GM19468 (cell line): ENCODE measurements around the gene TMCO4.

ENCODE experiments used
- ATAC-seq: cut with Tn5 transposase; IDR thresholded peaks from one replicate; pipeline ENCODE4 v1.9.1; 2021; ENCODE audit warnings: mild to moderate bottlenecking, moderate library complexity, moderate number of reproducible peaks; ENCODE audit not compliant: unreplicated experiment; ENCODE audit errors: extremely low read depth

The TMCO4 gene

DNA sequence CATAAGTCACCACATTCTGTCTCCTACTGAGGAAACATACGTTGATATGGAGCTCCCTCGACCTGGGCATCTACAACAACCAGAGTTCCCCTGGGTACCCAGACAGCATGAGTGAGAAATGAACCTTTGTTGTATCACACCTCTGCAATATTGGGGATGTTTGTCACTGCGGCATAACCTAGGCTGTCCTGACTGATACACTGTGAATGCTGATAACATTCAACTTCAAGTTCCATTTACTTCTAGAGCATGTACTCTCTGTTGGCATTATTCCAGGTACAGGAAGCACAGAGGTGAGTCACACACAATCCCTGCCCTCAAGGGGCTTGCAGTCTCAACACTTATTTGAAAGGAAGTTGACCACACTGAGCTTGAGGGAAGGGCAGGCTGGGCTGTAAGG lies 69.5 kb downstream of the TMCO4 start:
- no peak for ATAC-seq

DNA sequence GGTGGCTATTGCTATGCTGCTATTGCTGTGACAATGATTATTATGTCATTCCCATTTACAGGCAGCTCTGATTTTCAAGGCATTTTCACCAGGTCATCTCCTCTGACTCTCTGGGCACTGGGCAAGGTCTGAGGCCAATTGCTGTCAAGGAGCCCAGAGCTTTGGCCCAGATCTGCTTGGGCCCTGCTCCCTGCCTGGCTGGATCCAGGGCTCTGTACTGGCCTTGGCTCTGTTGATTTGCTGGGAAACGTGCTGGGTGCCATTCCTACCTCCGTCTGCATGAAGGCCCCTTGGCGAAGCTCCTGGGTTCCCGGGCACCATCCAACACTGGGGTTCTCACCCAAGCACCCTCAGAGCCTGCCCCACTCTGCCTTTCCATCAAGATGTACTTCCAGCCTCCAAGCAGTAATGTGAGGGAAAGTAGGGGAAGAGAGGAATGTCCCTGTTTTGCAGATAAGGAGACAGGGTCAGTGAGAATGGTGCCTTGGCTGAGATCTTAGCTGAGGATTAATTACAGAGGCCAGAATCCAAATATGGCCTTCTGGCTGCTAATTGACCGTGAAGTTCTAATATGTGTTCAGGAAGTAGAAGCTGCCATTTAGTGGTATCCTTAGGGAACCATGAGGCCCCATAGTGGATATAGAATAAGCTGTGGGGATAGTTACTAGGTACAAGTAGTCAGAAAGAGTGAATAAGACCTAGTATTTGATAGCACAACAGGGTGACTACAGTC lies 71.1 kb downstream of the TMCO4 start:
- ATAC-seq, result no peak

DNA sequence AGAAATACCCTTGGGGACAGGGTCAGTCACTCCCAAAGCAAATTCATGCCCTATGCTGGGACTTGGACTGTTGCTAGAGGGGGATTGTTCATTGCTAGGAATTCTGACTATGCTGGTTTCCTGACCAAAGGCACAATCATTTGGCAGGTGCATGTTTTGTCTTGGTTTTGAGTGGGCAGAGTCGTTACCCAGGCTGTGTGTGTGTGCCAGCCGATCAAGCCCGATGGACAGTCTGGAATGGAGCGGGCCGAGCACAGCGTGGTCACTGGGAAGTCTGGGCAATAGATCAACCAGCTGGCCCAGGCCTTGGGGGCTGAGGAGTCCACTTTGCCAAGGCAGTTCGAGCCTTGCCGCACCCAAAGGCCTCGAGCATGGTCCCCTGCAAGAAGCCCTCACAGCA lies 74.1 kb downstream of the TMCO4 start:
- no peak for ATAC-seq

DNA sequence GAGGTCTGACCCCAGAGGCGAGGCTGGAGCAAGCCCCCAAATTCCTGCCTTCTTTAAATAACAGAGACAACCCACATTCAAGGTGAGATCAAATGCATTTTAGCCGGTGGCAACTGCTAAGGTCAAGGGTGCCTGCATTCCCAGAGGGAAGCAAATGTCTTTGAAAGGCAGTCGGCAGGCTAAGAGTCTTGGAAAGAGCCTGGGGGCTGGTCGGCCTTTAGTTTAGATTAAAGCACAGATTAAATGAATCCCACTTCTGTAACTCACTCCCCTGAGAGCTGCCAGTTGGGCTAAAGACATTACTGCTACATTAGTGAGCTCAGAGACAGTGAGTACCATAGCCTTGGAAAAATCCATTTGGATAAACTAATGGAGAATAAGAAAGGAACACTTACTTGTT lies 75.8 kb downstream of the TMCO4 start:
- ATAC-seq, result no peak

DNA sequence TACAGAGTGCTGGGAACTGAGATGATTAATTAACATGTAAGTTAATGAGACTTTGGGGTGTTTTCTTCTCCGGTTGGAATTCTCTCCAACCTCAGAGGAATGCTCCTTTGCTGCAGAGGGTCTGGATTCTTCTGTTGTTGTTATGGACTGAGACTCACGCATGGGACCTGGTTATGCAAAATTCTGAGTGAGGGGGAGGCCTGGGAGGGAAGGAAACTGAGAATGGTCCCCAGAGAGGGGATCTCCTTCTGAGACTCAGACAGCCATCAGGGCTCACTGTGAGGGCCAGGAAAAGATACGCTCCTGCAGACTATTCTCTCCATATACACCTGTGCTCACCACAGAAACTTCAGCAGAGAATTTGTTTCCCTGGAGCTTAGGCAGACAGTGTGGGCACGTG lies 78.7 kb downstream of the TMCO4 start:
- no peak for ATAC-seq

DNA sequence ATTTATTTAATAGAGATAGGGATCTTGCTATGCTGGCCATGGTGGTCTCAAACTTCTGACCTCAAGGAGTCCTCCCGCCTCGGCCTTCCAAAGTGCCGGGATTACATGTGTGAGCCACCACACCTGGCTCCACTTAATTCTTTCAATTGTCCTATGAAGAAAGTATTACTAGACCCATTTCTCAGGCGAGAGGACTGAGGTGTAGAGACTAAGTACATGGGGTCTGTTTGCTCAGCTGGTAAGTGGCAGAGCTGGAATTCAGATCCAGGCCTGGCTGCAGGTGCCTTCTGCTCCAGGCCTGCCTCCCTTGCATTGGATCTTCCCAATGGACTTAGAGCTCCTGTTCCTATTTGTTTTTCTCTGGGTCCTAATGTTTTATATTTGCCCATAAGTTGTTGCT lies 79.5 kb downstream of the TMCO4 start:
- ATAC-seq, result no peak

DNA sequence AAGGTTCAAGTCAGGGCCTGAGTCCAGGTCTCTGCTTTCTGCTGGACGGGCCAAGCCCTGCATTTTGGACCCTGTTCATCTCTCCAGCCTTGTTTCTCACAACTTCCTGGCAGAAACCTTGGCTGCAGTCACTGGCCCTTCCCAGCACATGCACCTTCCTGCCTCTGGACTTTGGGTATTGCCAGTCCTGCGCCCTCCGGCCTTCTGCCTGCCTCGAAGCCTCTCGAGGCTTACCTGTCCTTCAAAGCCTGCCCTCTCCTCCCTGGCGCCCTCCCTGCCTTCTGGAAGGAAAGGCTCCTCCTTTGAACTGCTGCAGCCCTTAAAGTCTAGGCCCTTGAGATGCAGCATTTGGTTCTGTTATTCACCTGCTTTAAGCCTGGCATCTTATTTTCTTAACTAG lies 82.2 kb downstream of the TMCO4 start:
- no peak for ATAC-seq

DNA sequence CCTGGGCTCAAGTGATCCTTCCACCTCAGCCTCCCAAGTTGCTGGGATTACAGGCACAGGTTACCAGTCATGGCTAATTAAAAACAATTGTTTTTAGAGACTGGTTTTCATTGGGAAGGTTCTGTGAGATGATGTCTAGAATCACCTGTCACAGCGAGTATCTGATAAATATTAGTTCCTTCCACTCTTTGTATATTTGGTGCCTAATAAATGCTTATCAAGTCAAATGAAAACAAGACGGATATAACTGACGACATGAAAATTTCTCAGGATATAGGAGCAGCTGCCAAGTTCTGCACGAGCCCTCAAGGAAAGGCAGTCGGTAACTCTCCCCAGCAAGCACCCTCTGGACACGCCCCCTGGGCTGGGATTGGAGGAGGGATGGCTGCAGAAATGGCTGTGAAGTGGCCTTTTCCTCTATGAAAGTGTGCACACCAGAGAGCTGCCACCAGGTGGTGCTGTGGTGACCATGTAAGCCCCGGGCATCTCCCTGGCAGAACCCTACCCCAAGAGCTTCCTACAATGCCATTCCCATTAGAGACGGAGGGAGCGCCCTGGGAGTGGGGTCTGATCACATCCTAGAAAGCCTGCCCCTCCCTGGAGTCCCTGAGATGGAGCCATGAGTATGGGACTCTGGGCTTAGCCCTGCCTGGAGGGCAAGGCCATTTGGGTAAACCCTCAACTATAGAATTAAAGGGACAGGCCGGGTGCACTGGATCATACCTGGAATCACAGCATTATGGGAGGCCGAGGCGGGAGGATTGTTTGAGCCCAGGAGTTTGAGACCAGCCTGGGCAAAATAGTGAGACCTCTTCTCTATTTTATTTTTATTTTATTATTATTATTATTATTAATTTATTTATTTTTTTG lies 84.1 kb downstream of the TMCO4 start:
- ATAC-seq, result no peak

DNA sequence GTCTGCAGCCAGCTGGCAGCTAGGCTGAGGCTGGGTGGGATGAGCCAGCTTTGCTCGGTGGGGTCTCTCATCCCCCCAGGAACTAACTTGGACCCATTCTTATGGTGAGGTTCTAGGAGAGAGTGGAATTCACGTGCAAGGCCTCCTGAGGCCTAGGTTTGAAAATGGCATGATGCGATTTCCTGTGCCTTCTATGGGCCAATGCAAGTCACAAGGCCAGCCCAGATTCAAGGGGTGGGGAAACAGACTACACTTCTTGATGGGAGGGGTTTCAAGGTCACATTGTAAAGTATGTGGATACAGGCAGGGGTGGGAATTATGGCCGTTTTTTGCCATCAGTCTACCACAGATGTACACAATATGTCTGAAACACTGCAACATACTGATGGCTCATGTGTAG lies 86.8 kb downstream of the TMCO4 start:
- no peak for ATAC-seq

DNA sequence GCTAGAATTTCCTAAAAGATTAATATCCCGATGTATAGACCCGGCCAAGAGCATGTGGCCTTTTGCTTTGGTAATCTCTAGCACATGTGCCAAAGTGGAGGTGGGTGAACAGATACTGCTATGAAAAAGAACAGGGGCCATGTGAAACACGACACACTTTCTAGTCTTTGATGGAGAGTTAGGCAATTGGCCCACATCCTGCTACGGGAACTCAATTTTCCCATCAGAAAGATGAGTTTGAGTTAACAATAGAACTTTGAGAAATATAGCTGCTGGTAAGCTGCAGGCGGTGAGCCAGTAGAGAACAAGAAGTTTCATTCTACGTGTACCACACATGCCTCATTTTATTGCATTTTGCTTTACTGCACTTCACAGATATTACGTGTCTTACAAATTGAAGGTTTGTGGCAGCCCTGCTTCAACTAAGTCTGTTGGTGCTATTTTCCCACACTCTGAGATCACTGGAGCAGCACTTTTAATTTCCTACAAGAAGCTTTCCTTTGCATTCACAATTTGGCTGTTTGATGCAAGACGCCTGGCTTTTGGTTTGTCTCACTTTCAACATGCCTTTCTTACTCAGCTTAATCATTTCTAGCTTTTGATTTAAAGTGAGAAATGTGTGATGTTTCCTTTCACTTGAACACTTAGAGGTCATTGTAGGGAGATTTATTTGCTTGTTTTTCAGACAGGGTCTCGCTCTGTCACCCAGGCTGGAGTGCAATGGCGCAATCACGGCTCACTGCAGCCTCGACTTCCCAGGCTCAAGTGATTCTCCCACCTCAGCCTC lies 88.7 kb downstream of the TMCO4 start:
- no peak for ATAC-seq

DNA sequence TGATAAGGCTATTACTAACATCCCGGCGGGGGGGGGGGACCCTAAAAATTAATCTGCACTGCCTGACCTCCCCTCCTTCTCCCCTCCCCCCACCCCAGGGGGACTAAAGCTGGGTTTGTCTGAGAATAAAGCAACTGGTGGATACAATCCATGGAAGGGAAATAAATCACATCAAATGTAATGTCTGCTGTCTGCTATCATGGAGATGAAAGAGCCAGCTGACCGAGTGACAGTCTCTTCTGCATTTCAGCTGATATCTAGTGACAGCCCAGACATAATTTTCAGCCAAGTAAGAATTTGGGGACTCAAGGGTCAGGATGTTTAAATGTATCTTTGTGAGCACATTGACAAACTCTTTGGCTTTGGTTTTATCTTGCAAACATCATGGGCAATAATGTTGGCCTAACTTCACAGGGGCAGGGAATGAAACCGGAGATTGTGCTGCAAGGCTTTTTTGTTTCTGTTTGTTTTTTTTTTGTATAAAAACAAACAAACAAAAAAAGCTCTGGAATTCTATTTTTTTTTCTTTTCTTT lies 90.4 kb downstream of the TMCO4 start:
- no peak for ATAC-seq

DNA sequence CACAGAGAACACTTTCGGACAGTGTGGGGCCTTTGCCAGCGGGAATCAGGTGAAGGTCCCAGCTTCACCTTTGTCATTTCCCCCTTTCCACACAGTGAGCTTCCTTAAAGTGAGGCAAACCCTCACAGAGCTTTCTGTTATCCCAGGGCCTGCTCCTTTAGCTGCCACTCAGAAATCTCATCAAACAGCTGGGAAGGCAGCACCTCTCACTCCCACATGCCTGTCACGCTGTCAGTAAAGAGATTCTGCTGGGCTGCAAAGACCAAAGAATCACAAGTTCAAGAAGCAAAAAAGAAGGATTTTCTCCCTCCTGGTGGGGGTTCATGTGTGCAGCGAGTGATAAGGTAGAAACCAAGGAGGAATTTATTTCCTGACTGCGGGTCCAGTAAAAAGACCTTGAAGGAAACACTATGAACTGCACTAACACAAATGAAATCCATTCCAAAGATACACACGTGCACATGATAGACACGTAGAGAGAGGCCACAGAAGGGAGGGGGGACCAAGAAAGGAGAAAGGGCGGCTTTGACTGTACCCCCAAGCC lies 91.1 kb downstream of the TMCO4 start:
- ATAC-seq, result no peak

DNA sequence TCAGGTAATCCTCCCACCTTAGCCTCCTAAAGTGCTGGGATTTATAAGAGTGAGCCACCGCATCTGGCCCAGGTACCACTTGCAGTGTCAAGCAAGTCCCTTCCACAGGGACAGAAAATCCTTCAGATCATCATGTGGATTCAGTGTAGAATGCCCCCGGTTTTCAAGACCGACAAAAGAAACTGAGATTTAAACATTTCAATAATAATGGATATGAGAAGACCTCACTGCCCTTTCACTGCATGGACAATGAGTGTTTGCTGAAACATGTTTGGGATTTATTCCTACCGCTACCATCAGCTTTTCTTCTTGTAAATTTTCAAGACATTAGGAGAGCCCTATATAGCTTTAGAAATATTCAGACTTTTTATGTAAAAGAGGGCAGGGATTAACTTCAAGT lies 93.6 kb downstream of the TMCO4 start:
- no peak for ATAC-seq

DNA sequence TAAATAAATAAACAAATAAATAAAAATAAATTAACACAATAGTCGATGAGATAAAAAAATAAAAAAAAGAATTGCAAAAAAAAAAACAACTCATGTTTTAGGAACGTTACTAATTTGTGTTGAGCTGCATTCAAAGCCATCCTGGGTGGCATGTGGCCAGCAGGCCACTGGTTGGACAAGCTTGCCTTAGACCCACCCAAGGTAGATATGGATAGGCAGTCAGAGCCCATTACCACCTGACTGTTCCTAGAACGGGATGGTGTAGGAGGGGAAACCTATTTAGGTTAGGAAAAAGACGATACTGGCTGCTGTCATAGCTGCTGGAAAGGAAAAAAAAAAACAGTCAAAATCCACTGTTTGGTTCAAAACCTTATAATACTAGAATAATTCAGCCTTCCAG lies 94.3 kb downstream of the TMCO4 start:
- ATAC-seq, result no peak

DNA sequence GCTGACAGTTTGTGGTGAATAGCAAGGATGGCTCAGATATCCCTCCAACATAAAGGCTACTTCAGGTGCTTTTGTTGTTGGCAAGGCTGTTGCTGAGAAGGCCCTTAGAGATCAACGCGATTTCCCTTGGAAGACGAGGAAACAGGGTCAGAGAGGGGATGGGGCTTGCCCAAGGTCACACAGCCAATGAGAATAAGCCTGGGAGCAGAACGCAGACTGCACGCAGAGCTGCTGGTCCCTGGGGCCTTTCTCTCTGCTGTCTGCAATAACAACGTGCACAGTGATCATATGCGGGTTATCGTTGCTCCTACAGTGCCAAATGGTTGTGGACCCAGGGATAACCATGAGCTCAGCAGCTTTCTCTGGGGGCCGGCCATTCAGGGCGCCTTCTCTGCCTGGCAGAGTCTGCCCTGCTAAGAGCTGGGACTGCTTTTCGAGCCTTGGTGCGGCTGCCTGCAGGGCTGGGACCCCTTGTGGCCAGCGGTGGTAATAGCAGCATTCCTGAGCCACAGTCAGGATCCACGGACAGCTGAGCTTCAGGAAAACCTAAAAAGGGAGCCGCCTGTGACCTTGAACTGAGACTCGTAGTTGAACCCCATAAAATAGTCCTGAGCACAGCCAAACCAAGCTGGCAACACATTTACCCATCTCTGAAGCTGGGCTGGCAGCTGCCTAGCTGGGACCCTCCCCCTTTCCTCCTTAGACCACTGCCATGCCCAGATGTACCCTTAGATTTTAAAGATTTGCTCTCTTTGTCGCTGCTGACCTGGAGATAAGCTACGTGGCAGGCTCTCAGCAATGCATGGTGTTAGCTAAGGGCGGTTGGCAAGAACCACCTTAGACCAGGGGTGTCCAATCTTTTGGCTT lies 95.2 kb downstream of the TMCO4 start:
- ATAC-seq, result no peak

DNA sequence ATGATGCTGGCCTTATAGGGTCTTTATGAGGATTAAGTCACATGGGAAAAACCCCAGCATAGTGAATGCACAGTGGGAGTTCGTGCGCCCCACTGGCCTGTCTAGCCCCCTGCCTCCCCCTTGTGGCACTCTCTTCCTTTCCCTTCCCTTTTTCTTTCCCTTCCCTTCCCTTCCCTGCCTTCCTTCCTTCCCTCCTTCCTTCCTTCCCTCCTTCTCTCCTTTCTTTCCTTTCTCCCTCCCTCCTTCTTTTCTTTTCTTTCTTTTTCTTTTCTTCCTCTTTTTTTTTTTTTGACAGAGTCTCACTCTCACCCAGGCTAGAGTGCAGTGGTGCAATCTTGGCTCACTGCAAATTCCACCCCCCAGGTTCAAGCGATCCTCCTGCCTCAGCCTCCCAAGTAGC lies 96.4 kb downstream of the TMCO4 start:
- no peak for ATAC-seq

DNA sequence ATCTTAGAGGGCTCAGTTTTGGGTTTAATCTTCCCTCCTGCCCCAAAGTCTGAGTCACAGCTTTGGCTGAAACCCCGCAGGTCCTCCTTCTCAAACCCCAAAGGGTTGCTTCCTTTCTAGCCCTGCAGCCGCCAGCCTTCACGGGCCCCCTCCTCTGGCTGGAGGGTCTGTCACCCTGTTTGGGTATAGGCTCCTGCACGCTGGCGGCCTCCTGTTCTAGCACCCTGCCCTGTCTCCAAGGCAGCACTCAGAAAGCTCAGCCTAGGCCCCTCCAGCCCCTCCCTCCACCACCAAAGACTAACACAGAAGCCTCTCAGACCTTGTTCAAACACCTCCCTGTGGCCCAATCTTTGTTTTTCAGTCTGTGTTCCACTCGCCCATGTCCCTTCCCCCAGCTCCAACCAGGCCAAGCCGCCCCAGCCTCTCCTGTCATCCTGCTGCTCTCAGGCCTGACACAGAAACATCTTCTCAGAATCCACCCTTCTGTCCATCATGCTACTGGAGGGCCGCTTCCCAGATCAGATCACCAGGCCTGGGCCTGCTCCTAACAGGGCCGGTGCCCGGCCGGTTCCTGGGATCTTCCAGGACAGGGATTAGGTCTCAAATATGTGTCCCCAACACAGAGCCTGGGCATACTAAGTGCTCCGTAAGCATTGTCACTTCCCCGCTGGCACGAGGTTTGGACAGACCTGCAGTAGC lies 99.5 kb downstream of the TMCO4 start:
- ATAC-seq, result no peak

DNA sequence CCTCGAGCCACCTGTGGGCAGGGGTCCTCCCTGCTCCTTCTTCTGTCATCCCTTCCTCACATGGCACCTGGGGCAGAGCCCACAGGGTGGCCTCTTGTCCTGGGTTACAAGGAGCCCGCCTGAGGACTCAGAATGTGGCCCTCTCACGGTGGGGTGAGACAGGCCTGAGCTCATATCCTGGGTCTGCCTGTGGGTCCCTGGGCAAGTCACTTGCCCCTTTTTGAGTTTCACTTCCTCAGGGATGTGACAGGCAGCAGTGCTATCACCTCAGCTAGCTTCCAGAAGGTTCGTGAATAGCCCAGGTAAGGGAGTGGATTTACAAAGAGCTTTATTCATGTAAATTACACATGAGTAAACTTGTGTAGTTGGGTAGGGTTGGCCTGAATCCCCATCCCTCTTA lies 101.5 kb downstream of the TMCO4 start:
- no peak for ATAC-seq

DNA sequence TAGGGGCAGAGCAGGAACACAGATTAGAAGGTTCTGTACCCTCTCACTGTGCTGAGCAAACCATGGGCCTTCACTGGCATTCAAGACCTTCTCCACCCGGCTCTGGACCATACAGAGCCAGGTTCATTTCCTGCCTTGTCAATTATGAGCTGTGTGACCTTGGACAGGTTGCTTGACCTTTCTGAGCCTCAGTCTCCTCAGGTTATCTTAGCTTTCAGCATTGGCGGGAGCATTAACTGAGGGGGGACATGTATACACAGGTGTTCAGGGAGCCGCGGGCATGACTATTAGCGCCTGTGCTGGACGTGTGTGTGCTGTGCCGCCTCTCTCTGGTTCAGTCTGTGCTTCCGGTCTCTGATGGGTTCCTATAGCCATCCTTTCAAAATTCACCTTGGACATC lies 102.9 kb downstream of the TMCO4 start:
- no peak for ATAC-seq
